ENCODE data around the gene AURKAIP1.

AURKAIP1 gene

GRCh38 chr1:1361233-1361981, 13.6 kb downstream of the AURKAIP1 start:
- DNase-seq (ENCODE audit: low spot score): no peak

DNA sequence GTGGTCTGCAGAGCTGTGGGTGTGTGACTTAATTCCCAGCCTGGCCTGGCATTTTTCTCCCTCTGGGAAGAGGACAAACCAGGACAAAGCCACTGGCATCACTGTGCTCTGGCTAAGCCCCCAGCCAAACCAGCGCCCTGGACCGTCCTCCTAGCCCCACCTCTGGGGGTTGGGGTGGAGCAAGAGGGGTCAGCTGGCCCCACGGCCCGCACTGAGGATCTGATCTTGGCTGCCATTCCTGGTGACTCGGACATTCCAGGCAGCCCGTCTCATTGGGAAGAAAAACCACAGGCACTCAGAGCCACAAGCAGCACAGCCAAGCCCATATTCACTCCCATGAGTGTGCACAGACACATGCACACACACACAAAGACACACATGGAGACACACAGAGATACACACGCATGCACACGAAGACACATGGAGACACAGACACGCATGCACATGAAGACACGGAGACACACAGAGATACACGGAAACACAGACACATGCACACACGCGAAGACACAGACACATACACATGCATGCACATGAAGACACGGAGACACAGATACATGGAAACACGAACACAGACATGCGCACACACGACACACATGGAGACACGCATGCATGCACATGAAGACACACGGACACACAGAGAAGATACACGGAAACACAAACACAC, 14.4 kb downstream of the AURKAIP1 start:
- DNase-seq (ENCODE audit: low spot score): no peak

DNA sequence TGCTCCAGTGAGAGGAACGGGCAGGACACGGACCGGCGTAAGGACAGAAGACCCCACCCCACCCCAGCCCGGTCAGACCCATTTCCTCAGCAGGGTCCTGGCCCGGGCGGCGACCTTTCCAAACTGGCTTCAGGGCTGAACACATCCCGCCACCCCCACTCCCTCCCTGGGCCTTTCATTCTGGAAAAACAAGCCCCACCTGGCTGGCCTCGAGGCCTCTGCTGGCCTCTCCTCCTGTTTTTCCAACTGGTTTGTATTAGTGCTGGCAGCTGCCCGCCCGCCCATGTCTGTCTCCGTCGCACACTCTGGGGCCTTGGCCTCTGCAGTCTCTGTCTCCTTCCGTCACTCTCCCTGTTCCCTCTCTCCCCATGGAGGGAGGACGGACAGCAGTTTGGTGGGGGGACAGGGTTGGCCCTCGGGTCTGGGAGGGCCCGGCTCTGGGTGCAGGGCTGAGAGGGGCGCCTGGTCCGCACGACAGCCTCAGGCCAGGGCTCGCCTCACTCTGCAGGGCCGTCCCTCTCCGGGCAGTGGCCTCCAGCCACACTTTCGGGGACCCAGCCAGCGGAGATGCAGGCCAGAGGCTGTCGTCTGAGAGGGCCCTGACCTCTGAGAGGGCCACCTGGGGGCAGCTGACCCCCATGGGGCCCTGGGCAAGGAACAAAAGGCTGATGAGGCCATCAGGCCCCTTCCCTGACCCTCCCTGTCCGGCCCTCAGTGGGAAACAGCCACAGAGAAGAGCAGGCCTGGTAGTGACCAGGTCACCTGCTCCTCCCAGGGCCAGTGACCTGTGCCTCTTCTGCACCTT, 15.1 kb downstream of the AURKAIP1 start:
- DNase-seq (ENCODE audit: low spot score): no peak

GRCh38 chr1:1359308-1359663, 15.7 kb downstream of the AURKAIP1 start:
- no peak for DNase-seq (ENCODE audit: low spot score)

GRCh38 chr1:1358433-1359271, 16.4 kb downstream of the AURKAIP1 start, which contains the start of gene MXRA8:
Gene MXRA8, minus strand, starts transcription at chr1:1358555. Its CDS starts 51 bp downstream, at chr1:1358504.
- no peak for DNase-seq (ENCODE audit: low spot score)

DNA sequence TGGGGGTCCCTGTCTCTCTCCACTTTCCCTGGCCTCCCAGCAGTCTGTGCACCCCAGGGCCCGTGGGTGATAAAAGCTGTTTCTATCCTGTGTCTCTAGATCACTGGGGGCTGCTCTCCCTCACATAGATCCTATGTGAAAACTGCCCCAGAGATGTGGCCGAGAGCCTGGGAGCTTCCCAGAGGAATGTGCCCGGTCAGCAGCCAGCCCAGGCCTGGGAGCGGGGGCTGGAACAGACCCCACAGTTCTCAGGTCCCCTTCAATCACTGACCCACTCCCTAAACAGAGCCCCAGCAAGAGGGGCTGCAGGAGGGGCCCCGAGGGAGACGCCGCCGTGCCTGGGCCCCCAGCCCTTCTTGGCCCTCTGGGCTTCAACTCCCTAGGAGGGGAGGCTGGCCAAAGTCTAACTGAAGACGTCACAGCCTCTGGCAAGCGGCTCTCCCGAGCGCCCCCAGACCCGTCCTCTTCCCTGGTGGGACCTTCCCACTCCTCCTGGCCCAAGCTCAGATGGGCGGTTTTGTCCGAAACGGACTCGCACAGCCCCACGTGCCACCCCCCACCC, 17.1 kb downstream of the AURKAIP1 start:
- no peak for DNase-seq (ENCODE audit: low spot score)

DNA sequence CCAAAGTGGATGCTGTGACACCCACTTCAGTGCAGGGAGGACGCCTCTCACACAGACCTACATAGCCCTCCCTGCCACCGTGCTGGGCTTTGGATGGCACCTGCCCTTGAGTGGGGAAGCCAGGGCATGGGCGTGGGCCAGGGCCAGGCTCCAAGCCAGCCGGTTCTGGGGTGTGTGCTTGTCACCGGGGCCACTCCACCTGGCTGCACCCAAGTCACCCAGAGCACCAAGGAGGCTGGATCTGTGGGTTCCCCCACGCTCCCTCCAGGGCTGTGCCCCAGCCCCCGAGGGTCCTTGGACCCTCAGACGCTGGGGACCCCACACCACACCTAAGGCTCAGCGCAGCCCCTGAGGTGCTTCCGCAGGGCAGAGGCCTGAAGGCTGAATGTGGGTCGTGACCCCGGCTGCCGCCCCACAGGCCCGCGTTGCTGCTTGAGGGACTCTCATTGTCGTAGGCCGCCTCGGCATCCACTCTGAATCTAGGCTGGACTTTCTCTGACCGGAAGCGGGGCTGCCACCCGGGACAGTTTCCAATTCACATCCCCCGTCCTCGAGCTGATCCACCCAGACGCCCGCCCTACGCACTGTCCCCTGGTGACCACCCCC, 18.1 kb downstream of the AURKAIP1 start:
- no peak for DNase-seq (ENCODE audit: low spot score)

DNA sequence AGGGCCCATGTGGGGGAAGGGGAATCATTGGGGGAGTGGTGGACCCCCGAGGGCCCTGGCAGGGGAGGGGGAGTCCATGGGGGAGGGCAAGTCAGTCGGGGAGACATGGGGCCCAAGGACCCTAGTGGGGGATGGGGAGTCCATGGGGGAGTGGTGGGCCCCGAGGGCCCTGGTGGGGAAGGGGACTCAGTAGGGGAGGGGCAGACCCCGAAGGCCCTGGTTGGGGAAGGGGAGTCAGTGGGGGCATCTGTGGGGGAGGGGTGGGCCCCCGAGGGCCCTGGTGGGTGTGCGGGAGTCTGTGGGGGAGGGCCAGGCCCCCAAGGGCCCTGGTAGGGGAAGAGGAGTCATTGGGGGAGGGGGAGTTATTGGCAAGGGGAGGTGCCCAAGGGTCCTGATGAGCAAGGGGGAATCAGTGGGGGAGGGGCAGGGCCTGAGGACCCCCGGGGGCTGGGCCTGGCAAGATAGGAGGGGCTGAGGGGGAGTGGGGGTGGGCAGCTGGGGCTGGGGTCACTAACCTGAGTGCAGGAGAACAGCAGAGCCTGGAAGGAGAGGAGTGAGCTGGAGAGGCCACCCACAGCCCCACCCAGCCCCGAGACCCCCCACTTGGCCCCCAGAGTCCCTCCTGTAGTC, 18.7 kb downstream of the AURKAIP1 start:
- DNase-seq (ENCODE audit: low spot score): no peak

- no peak for DNase-seq (ENCODE audit: low spot score)
Measured at GRCh38 chr1:1355416-1355815, 19.6 kb downstream of the AURKAIP1 start.

DNA sequence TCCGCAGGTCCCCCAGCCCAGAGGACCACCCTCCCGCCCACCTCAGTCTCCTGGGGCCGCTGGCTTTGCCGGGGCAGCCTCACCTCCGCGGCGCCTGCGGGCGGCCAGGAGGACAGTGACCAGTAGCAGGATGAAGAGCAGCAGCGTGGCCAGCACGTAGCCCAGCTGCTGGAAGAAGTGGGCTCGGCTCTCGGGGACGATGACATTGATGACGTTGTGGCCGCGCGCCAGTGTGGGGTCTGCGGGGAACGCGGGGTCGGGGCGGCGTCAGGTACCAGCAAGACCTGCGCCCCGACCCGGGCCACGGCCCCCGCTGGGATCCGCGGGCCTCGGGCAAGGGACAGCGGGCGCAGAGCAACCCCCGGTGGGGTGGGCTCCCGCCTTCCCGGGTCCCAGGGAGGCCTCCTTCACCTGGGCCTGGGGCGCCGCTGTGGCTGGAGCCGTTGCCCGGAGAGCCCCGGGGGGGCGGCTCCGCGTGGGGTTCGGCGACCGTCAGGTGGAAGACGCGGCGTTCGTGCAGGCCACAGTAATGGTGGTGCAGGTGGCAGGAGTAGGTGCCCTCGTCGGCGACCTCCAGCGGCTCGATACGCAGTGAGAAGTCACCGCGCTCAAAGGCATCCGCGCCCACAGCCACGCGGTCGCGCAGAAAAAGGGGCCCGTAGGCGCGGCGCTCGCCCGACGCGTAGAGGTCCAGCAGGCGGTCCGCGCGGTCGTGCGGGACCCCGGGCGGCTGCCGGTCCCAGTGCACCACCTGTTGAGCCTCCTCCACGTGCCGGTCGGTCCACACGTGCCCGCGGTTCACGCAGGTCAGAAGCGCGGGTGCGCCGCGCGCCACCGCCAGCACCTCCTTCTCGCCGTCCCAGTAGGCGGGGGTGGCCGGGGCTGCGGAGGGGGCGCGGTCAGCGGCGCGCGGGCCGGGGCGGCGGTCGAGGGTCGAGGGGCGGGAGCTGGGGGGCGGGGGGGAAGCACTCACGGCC, 20.4 kb downstream of the AURKAIP1 start:
- no peak for DNase-seq (ENCODE audit: low spot score)

- DNase-seq (ENCODE audit: low spot score): no peak
Measured at GRCh38 chr1:1353389-1354151, 21.4 kb downstream of the AURKAIP1 start.

DNA sequence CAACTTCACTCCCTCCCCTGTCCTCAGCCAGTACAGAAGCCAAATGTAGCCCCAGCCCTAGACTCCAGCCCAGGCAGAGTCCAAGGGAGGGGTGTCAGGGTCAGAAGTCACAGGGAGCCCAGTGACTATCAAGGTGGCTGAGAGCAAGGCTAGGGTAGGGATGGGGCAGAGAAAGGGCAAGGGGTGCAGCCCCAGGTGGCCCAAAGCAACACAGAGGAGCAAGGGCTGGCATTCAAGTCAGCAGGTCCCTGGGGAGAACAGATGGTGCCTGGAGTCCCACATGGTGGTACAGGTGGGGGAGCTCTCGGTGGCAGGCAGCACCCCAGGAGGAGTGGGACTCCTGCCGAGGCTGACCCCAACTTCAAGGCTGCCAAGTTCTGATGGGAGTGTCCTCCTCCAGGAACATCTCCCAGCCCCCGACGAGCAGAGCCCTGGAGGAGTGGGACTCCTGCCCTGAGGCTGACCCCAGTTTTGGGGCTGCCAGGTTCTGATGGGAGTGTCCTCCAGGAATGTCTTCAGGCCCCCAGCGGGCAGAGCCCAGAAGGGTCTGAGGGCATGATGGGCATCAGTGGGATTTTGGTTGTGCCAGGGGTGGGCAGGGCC, 22.1 kb downstream of the AURKAIP1 start:
- no peak for DNase-seq (ENCODE audit: low spot score)

DNA sequence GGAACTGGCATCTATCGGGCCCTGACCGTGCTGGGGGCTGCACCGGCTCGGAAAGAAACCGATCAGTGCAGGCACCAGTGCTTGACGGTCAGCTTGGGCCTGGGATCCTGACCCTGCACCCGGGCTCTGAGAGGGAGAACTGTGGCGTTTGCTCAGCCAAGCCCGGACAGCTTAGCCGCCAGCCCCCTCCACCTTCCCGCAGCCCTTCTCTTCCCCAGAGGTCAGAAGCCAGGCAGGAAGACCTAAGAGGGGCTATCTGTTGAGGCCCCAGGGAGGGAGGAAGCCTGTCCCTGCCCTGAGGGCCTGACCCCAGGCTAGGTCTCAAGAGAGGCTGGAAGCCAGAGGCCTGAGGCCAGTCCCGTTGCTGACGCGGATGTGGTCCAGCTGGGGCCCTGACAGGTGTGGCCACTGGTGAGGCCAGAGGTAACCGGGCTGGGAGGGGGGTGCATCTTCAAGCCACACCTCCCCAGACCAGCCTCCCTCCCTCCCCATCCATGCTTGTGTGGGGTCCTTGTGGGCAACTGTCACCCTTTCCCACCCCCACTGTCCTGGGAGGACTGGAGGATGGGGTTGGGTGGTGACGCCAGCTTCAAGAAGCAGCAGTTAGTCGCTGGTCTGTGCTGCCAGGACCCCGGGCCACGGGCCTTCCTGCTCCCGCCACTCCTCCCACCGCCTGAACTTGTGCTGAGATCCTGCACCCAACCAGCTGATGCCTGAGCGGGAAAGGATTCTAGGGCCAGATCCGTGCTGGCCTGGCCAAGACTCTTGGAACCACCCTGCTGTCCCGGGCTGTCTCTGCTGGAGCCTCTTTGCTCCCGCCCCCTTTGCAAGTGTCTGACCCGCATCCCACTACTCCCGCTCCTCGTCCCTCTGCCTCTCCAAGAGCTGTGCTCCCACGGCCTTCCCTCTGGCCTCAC, 23.2 kb downstream of the AURKAIP1 start:
- no peak for DNase-seq (ENCODE audit: low spot score)

- peak; percentile 76 for DNase-seq (ENCODE audit: low spot score)
Measured at GRCh38 chr1:1349256-1350012, 25.6 kb downstream of the AURKAIP1 start, which contains the start of gene DVL1. Gene DVL1, minus strand, starts transcription at chr1:1349418. Its CDS starts 353 bp downstream, at chr1:1349065.

DNA sequence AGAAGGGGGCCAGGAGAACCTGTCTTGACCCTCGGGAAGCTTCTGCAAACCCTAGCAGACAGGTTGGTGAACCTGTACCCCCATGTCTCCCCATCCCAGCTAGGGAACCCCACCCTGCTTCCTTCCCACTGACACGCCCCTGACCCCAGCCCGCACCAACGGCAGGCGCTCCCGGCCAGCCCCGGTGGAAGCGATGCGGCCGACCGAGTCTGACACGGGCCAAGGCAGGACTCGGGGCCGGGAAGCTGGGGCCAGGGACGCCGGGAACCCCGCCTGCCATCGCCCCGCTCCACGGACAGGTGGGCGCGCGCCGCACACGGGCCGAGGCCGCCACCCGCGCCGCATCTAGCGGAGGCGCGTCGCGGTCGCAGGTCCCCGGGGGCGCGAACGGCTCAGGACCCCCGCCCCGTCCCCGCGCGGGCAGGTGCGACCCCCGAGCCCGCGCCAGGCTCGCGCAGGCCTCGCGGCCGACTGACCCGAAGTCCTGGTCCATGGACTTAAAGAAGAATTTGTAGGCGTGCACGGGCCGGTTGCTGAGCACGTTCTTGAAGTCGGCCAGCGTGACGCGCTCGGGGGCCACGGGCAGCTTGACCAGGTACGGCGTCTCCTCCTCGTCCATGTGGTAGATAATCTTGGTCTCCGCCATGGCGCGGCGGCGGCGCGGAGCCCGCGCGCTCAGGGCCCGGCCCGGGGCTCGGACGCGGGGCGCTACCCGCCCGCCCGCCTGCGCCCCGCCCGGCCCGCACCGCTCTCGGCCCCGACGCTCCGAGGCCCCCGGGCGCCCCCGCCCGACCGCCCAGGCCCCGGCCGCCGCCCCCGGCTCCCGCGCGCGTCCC, 26.4 kb downstream of the AURKAIP1 start:
- no peak for DNase-seq (ENCODE audit: low spot score)
